HS-5 (cell line): ENCODE data around the gene TRAPPC8.

Source experiments
- DNase-seq: peaks from one replicate; pipeline ENCODE4 v3.0.0-alpha.2; 2012; ENCODE audit warnings: low read depth

Gene TRAPPC8

GRCh38 chr18:31791817-31792579 lies 150.9 kb downstream of the TRAPPC8 start:
- no peak for DNase-seq

DNA sequence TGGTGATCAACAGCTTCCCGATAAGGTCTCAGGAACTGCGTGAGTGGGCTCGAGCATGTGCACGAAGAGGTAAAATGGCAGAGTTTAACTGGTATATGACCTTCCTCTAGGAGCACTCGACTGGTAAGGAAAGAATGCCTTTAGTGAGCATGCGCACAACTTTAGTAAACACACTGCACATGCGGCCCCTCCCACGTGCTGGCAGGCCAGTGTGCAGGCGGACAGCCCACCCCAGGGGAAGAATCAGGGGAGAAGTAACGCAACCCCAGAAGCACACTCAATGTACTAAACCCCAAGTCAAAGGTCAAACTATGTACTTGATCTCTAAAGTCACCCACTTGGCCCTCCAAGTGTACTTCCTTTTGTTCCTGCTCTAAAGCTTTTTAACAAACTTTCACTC lies 153.5 kb downstream of the TRAPPC8 start:
- no peak for DNase-seq

GRCh38 chr18:31783059-31783458 lies 159.9 kb downstream of the TRAPPC8 start:
- no peak for DNase-seq
